GM18951 (cell line): ENCODE data around the gene ORMDL1.
A peak's percentile ranks its signal among the peaks of the same experiment; 100 is the strongest.

Experiments used
- POLR2A ChIP-seq: IDR thresholded peaks from 4 replicates; pipeline ENCODE4 v1.6.1; 2011; ENCODE audit warnings: mild to moderate bottlenecking; ENCODE audit not compliant: insufficient read length, insufficient read depth; ENCODE audit errors: extremely low read depth
- in situ Hi-C: fragments of 300-500 bp; cut with MboI; formaldehyde crosslinking; loops from one replicate; pipeline ENCODE4 v1.12.0; 2022; ENCODE audit warnings: low sequenced_read_pairs, mixed read lengths, inconsistent platforms; ENCODE audit not compliant: unreplicated experiment

ORMDL1 gene, protein sequence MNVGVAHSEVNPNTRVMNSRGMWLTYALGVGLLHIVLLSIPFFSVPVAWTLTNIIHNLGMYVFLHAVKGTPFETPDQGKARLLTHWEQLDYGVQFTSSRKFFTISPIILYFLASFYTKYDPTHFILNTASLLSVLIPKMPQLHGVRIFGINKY

DNA sequence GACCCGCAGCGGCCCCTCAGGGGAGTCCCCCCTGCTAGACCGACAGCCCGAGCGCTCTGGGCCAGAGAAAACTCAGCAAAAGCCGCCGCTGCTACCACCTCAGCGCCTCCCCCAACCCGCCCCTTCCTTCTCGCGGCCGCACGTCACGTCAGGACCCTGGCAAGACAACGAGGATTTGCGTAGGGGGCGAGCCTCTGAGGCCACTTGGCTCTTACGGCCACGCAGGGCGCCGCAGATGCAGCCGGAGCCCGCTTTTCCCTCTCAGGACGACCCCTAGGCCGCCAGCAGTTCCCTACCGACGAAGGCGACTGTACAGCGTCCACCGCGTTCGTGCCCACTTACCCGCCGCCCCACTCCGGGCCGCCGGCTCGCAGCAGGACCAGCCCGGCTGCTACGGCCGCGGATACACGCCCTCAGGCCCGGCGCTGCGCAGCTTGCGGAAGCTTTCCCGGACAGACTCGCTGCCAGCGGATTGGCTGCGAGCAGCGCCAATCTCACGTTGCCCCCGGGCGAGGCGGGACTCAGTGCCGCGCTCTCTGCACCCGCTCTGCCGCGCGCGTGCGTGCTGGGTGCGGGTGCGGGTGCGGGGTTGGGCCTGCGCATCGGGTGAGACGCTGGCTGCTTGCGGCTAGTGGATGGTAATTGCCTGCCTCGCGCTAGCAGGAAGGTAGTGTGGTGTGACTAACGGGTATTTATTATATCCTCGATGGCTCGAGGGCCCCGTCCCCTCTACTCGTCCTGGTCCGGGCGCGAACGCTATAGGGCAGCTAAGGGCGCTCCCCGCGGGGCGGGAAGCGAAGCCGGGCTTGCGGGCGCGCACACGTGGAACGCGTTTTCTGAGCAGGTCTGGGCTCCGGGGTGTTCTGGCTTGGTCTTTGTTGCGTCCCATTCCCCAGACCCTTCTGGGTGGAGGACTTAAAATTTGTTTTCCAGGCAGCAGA lies at the start of gene ORMDL1, which contains the start of gene PMS1:
Gene ORMDL1 (minus strand): TSS at position 413 of the 941 bp plus-strand sequence. CDS start 1,744 bp downstream, outside the sequence.
Gene PMS1 (plus strand): TSS at position 524 of the 941 bp plus-strand sequence. CDS start 7,360 bp downstream, outside the sequence.
- in situ Hi-C loops = loop anchor here (25.0 kb wide), 1 partner anchor 278 kb away; the partner anchor contains the start of gene MSTN
- peak; percentile 97 for TF ChIP-seq POLR2A

DNA sequence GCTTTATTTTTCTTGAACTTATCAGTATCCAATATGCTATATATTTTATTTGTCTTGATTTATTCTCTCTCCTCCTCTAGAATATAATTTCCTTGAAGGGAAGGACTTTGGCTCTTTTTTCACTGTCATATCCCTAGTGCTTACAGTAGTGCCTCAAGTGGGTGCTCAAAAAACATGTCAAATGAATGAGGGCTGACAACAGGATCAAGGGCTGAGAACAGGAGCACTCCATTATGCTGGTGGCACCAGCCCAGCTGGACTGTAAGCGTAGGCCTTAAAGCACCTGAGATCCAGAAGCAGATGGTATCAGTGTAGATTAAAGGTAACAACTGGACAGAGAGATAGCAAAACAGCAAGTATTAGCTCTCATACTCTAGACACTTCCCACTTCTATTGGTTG lies 46.4 kb upstream of the ORMDL1 start:
- TF ChIP-seq POLR2A = no peak
- in situ Hi-C loops = no loop called here

DNA sequence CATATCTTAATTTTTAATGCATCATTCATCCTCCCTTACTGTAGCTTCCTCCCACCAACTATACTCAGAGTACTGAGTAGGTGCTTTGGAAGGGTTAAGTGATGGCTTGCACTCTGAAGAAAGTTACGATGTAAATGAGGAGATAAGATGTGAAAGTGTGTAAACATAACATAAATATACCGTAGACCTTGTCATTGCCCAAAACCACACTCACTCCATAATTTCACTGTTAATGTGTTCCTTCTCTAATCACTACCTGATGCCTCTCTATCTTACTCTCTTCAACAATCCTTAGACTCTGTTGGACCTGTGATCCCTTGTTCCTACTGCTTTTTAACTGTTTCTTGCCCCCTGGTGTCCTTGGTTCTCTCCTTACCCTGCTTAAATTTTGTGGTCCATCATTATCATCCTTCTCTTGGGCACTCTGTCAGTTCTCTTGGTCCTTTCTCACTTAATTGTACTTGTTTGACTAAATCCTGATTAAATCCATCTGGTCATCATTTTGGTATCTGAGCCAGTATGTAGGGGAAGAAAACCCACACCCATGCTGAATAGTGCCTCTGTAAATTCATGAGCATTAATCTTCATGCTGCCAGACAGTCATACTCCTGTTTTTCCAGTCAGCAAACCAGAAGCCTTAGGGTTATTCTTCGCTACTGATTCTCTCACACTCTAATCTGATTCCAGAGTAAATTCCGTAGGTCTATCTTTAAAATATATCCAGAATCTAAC lies 45.1 kb upstream of the ORMDL1 start:
- in situ Hi-C loops = no loop called here
- TF ChIP-seq POLR2A = no peak

DNA sequence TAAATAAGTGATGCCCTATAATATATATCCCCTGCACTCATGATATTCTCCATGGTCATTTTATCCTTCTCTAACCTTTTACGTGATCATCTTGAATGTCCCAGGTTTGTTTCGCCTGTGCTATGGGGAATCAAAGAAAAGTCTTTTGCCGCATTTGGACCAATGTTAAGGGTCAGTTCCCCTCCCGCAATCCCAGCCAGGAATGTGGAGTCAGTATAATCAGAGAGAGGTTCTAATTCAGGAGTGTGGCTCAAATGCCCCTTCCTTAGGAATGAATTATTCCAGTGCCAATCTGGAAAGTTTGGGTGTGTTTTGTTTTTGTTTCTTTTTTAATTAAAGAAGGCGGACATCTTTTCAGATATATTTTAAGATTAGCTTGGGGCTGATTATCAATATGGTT lies 41.9 kb upstream of the ORMDL1 start:
- in situ Hi-C loops = no loop called here
- no peak for TF ChIP-seq POLR2A

DNA sequence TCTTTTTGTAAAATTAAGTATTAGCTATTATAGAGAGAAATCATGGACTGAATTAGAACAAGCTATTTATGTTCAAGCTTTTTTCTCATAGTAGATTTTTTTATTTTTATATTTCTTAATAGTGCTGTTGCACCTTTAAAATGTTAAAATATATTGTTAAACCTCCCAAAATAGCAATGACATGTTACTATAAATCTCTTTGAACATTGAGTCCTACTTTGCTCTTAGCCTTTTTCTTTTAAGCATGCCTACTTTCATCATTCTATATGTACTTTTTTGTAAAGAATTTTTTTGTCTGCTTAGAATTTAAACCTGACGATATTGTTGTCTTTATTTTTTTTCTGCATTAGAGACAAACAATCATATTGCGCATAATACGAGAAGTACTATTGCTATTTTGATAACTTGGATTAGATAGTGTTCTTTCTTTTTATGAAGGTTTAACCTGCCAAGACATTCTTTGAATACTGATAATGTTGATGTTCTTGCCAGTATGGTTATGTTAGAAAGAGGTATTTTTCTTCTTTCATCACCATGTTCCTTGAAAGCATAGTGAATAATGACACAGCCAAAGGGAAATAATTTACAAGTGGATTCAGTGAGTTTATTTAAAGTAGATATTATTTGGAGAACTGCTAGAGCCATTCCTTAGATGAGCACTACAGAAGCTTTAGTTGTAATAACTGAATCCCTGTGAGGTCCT lies 40.7 kb upstream of the ORMDL1 start:
- TF ChIP-seq POLR2A = no peak
- in situ Hi-C loops = no loop called here

DNA sequence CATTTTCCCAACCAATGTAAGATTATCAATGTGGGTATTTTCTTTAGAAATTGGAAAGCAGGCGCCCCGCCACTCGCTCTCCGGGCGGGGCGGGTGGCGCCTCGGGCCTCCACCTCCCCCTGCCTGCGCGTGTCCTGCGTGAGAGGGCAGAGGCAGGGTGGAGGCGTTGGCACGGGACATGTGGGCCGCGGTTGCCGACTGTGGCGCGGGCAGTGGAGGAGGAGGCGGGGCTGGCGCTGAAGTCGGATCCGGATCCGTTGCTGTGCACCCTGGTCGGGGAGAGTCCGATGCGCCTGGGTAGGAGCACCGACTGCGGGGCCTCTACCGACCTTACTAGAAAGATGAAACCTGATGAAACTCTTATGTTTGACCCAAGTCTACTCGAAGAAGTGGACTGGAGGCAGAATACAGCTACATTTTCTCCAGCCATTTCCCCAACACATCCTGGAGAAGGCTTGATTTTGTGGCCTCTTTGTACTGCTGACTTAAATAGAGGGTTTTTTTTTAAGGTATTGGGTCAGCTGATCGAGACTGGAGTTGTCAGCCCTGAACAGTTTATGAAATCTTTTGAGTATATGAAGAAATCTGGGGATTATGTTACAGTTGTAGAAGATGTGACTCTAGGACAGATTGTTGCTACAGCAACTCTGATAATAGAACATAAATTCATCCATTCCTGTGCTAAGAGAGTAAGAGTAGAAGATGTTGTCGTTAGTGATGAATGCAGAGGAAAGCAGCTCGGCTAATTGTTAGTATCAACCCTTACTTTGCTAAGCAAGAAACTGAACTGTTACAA lies 38.0 kb upstream of the ORMDL1 start:
- no peak for TF ChIP-seq POLR2A
- in situ Hi-C loops = no loop called here

DNA sequence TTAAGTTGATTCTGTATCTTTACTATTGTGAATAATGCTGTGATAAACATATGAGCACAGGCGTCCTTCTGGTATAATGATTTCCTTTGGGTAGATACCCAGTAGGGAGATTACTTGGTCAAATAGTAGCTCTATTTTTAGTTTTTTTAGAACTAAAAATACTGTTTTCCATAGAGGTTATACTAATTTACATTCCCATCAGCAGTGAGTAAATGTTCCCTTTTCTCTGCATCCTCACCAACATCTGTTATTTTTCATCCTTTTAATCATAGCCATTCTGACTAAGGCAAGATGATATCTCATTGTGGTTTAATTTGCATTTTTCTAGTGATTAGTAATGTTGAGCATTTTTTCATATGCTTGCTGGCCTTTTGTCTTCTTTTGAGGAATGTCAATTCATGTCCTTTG lies 35.2 kb upstream of the ORMDL1 start:
- in situ Hi-C loops = no loop called here
- TF ChIP-seq POLR2A = no peak

DNA sequence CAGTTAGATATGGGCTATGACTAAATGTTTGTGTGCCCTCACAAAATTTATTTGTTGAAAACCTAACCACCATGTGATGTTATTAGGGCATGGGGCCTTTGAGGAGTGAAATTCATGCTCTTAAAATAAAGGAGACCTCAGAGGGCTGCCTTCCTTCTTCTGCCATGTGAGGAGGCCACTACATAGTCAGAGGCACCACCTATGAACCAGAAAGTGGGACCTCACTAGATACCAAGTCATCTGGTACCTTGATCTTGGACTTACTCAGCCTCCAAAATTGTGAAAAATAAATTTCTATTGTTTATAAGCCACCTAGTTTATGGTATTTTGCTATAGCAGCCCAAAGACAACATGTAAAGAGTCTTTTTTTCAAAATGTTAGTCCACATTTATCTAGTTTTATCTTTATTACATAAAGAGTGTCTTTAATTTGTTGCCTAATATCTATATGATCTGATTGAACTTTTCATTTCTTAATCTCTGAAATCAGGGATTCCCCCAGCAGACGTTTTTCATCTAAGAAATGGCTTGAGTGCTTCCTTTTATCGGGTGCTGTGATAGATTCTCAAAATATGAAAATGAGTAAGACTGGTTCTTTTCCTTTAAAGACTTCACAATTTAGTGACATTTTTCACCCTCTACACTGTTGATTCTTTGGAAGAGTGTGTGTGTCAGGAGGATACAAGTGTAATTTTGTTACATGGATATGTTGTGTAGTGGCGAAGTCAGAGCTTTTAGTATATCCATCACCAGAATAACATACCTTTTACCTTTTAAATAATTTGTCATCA lies 34.3 kb upstream of the ORMDL1 start:
- in situ Hi-C loops = no loop called here
- no peak for TF ChIP-seq POLR2A

DNA sequence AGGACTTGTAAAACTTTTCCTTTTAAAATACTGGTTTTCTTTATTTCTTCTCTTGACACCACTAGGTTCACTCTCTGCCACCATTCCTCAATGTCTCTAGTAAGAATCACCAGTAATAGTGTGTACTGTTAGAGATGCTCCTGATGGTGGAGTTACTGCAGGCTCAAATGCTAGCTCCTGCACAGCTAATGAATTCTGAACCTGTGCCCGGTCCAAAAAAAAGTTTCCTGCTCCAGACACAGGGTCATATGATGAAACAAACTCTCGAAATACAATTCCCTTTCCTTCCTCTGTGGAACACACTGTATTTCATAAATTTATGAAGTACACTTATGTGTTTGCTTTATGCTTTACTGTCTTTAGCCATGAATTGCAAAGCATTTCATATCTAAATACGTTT lies 19.3 kb upstream of the ORMDL1 start:
- no peak for TF ChIP-seq POLR2A
- in situ Hi-C loops = no loop called here

DNA sequence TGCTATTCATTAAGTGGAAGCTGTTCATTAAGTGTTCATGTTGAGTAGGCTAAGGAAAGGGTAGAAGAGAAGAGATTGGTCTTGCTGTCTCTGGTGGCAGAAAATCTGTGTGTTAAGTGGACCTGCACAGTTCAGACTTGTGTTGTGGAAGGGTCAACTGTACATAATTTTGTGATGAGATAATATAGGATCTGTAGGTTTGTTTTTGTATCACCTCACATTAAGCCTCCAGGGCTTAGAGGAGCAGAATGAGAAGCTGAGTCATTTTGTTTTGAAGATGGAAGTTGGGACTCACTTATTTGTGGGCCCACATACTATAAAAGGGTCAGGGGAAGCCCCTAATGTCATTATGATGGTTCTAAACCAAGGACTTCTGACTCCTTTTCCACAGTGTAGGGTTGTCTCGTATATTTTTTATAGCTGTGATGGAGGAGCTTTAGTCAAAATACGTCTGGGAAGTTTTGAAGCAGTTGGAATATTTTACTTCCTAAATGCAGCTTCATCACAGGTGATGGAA lies 18.3 kb upstream of the ORMDL1 start:
- in situ Hi-C loops = no loop called here
- TF ChIP-seq POLR2A = no peak

DNA sequence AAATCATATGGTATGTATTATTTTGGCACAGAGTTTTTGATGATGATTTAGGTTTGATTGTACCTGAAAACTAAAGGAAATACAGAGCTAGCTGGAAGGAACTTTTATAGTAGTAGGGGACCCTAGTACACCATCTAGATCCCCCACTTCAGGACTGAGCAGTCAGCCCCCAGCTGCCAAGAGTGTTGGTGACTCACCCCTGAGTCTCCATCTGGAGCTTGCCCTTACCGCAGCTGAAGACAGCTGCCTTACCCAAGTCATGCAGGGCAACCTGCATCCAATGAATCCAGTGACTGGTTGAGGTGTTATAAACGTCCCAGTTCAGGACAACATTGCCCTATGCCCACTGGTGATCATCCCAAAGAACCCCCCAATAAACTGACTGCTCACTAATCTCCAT lies 15.4 kb upstream of the ORMDL1 start:
- no peak for TF ChIP-seq POLR2A
- in situ Hi-C loops = loop anchor here (25.0 kb wide), 1 partner anchor 263 kb away; the partner anchor contains the start of gene MSTN

DNA sequence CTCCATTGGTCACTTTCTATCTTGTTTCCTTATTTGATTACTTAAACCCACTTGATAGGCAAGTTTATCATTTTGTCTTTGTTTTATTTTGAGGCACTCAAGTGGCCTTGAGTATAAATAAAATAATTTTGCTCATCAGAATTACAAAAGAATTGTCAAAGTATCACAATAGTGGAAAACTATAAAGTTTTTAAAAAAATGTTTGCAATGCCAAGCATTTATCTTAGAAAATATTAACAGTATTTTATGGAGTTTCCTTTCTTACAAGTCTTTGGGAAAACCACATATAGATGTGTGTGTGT lies 14.8 kb upstream of the ORMDL1 start:
- in situ Hi-C loops = loop anchor here (25.0 kb wide), 1 partner anchor 263 kb away; the partner anchor contains the start of gene MSTN
- no peak for TF ChIP-seq POLR2A
